PC-3 (cell line): Measurements from ENCODE around the gene KCNK10.

ENCODE experiments used
- CTCF ChIP-seq: fragments of 300-600 bp; sonication (generic); conservative IDR thresholded peaks from 2 replicates; pipeline ENCODE4 v1.5.1; 2017; ENCODE audit warnings: antibody characterized with exemption, low read depth, mild to moderate bottlenecking, low read length
- EZH2 ChIP-seq: fragments of 300-600 bp; sonication (generic); IDR thresholded peaks from one replicate; pipeline ENCODE4 v1.6.1; 2017; ENCODE audit warnings: antibody characterized with exemption, mild to moderate bottlenecking, low read length; ENCODE audit not compliant: unreplicated experiment

DNA sequence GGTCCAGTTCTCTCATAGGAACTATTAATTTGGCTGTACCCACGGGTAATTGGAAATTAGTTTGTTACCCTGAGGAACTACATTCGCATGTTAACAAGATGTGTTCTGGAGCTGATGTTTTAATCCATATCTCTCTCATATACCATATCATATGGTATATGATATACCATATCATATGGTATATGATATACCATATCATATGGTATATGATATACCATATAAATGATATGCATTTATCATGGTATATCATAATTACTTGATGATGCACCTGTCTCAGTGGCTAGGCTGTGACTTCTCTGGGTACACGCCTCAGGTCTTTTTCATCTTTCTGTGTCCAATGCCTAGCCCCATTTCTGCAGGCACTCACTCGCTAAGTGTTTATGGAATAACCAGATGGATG lies 13.0 kb downstream of the KCNK10 start:
- TF ChIP-seq CTCF, result no peak
- no peak for TF ChIP-seq EZH2
